GM18907 (cell line): ENCODE measurements around the gene ATG9A.
"Not testable (repeated sequence)": the region's sequence is repeated elsewhere in the genome, so short reads cannot be mapped to it uniquely, and the experiment has no call there.

ENCODE experiments used
- ATAC-seq: cut with Tn5 transposase; IDR thresholded peaks from one replicate; pipeline ENCODE4 v1.9.1; 2021; ENCODE audit warnings: mild to moderate bottlenecking, moderate library complexity; ENCODE audit not compliant: unreplicated experiment

ATG9A gene, protein sequence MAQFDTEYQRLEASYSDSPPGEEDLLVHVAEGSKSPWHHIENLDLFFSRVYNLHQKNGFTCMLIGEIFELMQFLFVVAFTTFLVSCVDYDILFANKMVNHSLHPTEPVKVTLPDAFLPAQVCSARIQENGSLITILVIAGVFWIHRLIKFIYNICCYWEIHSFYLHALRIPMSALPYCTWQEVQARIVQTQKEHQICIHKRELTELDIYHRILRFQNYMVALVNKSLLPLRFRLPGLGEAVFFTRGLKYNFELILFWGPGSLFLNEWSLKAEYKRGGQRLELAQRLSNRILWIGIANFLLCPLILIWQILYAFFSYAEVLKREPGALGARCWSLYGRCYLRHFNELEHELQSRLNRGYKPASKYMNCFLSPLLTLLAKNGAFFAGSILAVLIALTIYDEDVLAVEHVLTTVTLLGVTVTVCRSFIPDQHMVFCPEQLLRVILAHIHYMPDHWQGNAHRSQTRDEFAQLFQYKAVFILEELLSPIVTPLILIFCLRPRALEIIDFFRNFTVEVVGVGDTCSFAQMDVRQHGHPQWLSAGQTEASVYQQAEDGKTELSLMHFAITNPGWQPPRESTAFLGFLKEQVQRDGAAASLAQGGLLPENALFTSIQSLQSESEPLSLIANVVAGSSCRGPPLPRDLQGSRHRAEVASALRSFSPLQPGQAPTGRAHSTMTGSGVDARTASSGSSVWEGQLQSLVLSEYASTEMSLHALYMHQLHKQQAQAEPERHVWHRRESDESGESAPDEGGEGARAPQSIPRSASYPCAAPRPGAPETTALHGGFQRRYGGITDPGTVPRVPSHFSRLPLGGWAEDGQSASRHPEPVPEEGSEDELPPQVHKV

DNA sequence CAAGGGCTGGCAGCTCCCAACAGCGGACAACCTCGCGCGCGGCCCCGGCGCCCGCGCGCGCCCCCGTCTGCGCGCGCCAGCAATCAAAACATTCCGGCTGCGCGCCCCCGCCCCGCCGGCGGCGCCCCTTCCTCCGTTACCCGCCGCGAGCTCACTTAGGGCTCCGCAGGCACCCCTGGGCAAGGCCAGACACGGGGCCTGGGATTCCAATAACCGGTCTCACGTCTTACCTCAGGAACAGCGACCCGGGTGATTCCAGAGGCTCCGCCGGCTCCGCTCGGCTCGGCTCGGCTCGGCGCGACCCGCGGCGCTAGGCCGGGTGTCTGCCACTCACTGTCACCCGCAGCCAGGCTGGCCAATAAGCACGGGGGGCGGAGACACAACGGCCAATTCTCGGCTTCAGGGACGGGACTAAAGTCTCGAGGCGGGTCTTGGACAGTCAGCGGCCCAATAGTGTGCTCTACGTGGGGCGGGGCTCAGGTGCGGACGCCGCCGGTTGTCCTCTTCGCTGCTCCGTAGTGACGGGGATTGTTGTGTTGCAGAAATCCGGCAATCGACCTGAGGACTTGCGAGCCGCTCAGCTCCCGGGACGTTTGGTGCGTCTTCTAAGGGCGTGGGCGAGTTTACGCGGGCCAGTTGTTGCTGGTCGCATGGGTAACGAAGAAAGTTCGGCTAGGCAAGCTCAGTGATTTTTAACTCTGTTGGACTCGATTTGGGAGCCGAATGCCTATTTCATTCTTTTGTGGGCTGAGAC is at the start of gene ATG9A, which contains the start of gene ANKZF1:
ATG9A (minus strand) TSS at position 332 of the 754 bp plus-strand sequence. CDS start 1,612 bp downstream, outside the sequence.
ANKZF1 (plus strand) TSS at position 502 of the 754 bp plus-strand sequence. CDS start 452 bp downstream, outside the sequence.
- ATAC-seq, result peak; percentile 94

- no peak for ATAC-seq
Measured at GRCh38 chr2:219278655-219279150, 49.3 kb upstream of the ATG9A start.

DNA sequence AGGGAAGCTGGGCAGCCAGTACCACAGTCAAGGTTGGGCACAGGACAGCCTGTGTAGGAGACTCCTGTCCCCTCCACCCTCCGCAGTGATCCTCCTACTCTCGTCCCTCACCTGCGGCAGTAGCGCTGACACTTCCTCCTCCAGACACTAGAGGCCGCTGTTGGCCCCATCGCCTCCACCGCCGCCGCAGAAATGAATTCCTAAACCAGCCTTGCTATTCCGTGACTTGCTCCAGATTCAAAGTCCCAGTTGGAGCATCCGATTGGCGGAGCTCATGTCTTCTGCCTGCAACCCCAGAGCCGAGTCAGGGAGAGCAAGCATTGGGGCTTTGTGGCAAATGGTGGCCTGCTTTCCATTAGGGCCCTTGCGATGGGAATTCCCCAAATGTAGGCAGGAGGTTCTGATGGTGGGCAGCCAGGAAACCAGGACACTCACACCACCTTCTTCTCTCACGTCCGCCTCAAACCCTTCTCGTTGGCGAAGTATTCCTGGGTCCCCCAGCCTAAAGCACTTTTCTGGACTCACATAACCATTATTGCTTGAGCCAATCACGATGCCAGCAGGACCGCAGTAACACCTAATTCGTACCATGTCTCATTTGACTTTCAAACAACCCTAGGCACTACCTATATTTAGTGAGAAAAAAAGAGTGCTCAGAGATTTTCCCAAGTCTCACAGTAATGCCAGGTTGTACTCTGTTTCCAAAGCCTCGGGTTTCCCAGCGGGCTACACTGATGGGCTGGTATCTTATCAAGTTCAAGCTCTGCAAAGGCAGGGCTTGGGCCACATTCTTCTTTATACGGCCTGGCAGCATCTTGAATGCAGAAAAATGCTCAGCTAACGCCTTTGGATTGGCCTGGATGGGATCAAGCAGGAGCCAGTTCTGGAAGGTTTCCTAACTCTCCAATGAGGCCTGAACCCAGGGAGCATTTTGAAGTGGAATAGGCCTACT is 48.5 kb upstream of the ATG9A start:
- ATAC-seq, result peak; percentile 28

GRCh38 chr2:219274361-219274921 is 45.0 kb upstream of the ATG9A start:
- ATAC-seq, result no peak

GRCh38 chr2:219273937-219274336 is 44.5 kb upstream of the ATG9A start:
- ATAC-seq, result no peak

- no peak for ATAC-seq
Measured at GRCh38 chr2:219272995-219273394, 43.6 kb upstream of the ATG9A start.

DNA sequence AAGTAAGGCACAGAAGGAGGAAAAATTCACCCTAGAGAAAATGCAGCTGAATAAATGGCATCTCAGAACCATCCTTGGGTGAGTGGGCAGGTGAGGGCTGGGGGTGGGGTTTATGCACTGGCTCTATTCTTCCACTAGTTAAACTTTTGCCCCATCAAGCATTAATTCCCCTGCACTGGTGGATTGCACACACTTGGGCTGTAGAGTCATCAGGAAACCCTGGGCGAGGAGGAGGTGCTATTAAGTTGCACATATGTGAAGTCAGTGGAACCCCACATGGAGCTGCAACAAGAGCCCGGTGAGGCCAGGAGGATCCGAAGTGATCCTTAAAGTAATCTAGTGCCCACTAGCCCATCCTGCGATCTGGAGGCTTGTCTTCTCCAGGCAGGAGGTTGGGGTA is 42.9 kb upstream of the ATG9A start:
- no peak for ATAC-seq

- ATAC-seq, result no peak
Measured at GRCh38 chr2:219271021-219271420, 41.6 kb upstream of the ATG9A start.

- ATAC-seq, result no peak
Measured at GRCh38 chr2:219270055-219270372, 40.6 kb upstream of the ATG9A start.

- ATAC-seq, result no peak
Measured at GRCh38 chr2:219269362-219270054, 40.1 kb upstream of the ATG9A start.

GRCh38 chr2:219268294-219268693 is 38.9 kb upstream of the ATG9A start:
- no peak for ATAC-seq

GRCh38 chr2:219266886-219267285 is 37.5 kb upstream of the ATG9A start:
- no peak for ATAC-seq

GRCh38 chr2:219266232-219266631 is 36.8 kb upstream of the ATG9A start:
- no peak for ATAC-seq

DNA sequence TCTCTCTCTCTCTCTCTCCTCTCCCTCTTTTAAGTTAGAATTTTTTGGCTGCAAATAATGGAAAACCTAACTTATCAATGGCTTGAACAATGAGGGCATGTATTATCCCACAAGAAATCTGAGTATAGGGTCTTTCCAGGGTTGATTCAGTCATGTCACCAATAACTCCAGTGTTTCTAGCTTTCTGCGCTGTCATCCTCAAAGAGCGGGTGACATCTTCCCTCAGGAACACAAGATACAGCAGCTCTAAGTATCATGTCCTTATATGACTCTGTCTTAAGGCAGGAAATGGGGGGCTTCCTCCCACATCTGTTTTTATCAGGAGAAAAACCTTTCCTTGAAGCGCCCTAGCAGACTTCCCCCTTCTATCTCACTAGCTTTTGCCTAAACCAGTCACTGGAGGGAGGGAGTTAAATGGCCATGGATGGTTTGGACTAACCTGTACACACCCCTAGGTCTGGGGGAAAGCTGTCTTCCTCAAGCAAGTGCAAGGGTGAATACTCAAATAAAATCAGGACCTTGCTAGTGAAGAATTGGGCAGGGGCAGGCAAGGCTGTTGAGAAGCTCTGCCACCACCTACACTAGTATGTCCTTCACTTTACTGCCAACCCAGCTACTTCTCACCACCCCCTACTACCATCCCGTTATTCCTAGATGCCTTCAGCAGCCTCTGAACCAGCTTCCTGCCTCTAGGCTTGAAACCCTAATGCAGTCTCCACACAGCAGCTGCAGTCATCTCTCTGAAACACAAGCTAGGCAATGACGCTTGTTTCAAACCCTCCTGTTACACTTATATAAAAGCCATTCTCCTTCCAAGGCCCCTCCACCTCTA is 31.8 kb upstream of the ATG9A start:
- no peak for ATAC-seq

- not testable (repeated sequence) for ATAC-seq
Measured at GRCh38 chr2:219258942-219259341, 29.5 kb upstream of the ATG9A start.

DNA sequence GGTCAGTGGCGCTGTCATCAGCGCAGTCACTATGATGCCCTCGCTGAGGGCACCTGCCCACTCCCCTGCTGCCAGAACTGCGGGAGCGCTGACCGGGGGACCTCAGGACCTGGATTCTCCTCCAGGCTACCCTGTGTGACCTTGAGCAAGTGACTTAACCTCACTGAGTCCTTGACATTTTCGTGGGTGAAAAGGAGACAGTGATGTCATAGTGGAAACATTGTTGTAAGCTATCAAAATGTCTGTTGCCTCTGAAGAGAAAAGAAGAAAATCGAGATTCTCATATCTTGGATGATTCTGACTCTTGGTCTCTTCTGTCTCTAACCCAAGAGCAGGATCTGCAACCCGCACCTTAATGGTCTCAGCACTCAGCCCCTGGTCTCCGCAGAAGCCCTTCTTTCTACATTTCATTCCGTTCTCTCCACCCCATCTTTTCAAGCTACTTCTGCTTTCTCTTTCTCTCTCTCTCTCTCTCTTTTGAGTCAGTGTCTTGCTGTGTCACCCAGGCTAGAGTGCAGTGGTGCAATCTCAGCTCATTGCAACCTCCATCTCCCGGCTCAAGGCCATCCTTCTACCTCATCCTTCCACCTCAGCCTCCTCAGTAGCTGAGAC is 25.3 kb upstream of the ATG9A start:
- peak; percentile 29 for ATAC-seq

- ATAC-seq, result peak; percentile 55
Measured at GRCh38 chr2:219253753-219254589, 24.5 kb upstream of the ATG9A start, which contains the start of gene TUBA4A. Gene TUBA4A, minus strand, starts transcription at chr2:219253918. Its CDS starts 60 bp downstream, at chr2:219253858.
